H1 (cell line): ENCODE measurements around the gene PCDHB14. TPM values are rescaled to one million over a fixed set of nuclear protein-coding genes. Genes with fewer than 3 reads are reported as not detected.

ENCODE experiments used
- BCL11A ChIP-seq, 2 experiments: IDR thresholded peaks; one replicate each; pipeline ENCODE4 v1.6.1; 2011; ENCODE audit warnings: low read depth in 2 of 2, low read length in 2 of 2, mild to moderate bottlenecking in 2 of 2
- CHD2 ChIP-seq: IDR thresholded peaks from 2 replicates; pipeline ENCODE4 v1.6.1; 2012; ENCODE audit warnings: low read length, improper control_type of control experiment
- CREB1 ChIP-seq: IDR thresholded peaks from 2 replicates; pipeline ENCODE4 v1.6.1; 2012; ENCODE audit warnings: inconsistent platforms
- CTCF ChIP-seq, 3 experiments: IDR thresholded peaks; 1 replicate in 2 of 3; 2 replicates in 1 of 3; pipeline versions ENCODE4 v1.5.1 to v1.6.1; 2011; ENCODE audit warnings: low read length in 3 of 3, mild to moderate bottlenecking in 3 of 3, inconsistent platforms in 2 of 3, low read depth in 1 of 3, moderate library complexity in 1 of 3; ENCODE audit not compliant: insufficient read depth in 1 of 3; ENCODE audit errors: control extremely low read depth in 1 of 3
- E2F6 ChIP-seq: IDR thresholded peaks from 2 replicates; pipeline ENCODE4 v1.6.1; 2012; ENCODE audit warnings: inconsistent platforms
- EGR1 ChIP-seq: IDR thresholded peaks from 2 replicates; pipeline ENCODE4 v1.6.1; 2011; ENCODE audit warnings: low read depth, low read length, borderline replicate concordance
- KDM4A ChIP-seq: IDR thresholded peaks from one replicate; pipeline ENCODE4 v1.7.1; 2012; ENCODE audit warnings: low read depth, mild to moderate bottlenecking, moderate library complexity, low read length, inconsistent platforms; ENCODE audit not compliant: severe bottlenecking
- NRF1 ChIP-seq: IDR thresholded peaks from 2 replicates; pipeline ENCODE4 v1.6.1; 2011; ENCODE audit warnings: mild to moderate bottlenecking, low read depth, low read length, improper control_type of control experiment
- POLR2A ChIP-seq, 2 experiments: IDR thresholded peaks; 1 replicate in 1 of 2; 2 replicates in 1 of 2; pipeline ENCODE4 v1.6.1; 2011; ENCODE audit warnings: low read depth in 2 of 2, low read length in 2 of 2, mild to moderate bottlenecking in 2 of 2; ENCODE audit errors: control extremely low read depth in 1 of 2
- POU5F1 ChIP-seq: IDR thresholded peaks from 2 replicates; pipeline ENCODE4 v1.6.1; 2011; ENCODE audit warnings: low read depth, mild to moderate bottlenecking, low read length, moderate library complexity
- SIRT6 ChIP-seq: IDR thresholded peaks from one replicate; pipeline ENCODE4 v1.7.1; 2012; ENCODE audit warnings: low read length, inconsistent platforms
- polyA plus RNA-seq, 7 experiments: library from polyadenylated mRNA; depleted of rRNA in 3 of 7; stranded (reverse) in 5 of 7; unstranded in 2 of 7; fragments of >200 nt in 5 of 7; fragments of 200-250 nt in 2 of 7; gene quantifications; 1 replicate in 5 of 7; 2 replicates in 1 of 7; 4 replicates in 1 of 7; pipeline versions ENCODE4 v1.2.1 to v1.2.3, GENCODE V29; 2011 to 2013; ENCODE audit warnings: missing spikeins in 2 of 7, mixed read lengths in 2 of 7
- total RNA-seq: library from RNA; stranded (reverse); fragmentation: NEBNext Ultra II Directional; extraction: Animal tissue kit (Norgen Biotek cat#: 25700); gene quantifications from 2 replicates; pipeline ENCODE4 v1.2.1, GENCODE V29; 2021

PCDHB14 gene
- total and polyA plus RNA-seq, 2 of the 8 experiments (the other 6 are each of a cell fraction or from before 2014, with no cell fraction given), result 2.7 TPM

- TF ChIP-seq EGR1, result no peak
- TF ChIP-seq POU5F1, result no peak
- TF ChIP-seq CREB1, result no peak
- TF ChIP-seq POLR2A (IDR thresholded peaks at IDR 0.05; ENCODE audit: control extremely low read depth in 1 of 2, low read depth in 2 of 2, low read length in 2 of 2), result no peak
- TF ChIP-seq NRF1, result no peak
- TF ChIP-seq KDM4A, result no peak
- TF ChIP-seq CHD2, result no peak
- TF ChIP-seq CTCF (IDR thresholded peaks at IDR 0.05; ENCODE audit: control extremely low read depth in 1 of 3, insufficient read depth in 1 of 3, low read depth in 1 of 3, low read length in 3 of 3), result peak in 2 of 3 experiments; percentile 50 to 64; a peak in 3 of 4 replicates
- no peak for TF ChIP-seq SIRT6
- TF ChIP-seq BCL11A (IDR thresholded peaks at IDR 0.05; ENCODE audit: low read depth in 2 of 2, low read length in 2 of 2), result no peak
- no peak; the same call in 1 of the 2 replicates for TF ChIP-seq E2F6
These were observed at the start of gene PCDHB14 (continued) for GRCh38 chr5:141223112-141223783.
